Ishikawa (cell line): ENCODE results near the gene RASA3.

ENCODE experiments used
- CREB1 ChIP-seq: IDR thresholded peaks from 2 replicates; pipeline ENCODE4 v1.6.1; 2012; ENCODE audit warnings: low read depth
- EP300 ChIP-seq: IDR thresholded peaks from 2 replicates; pipeline ENCODE4 v1.6.1; 2012; ENCODE audit warnings: borderline replicate concordance
- MAX ChIP-seq: IDR thresholded peaks from 2 replicates; pipeline ENCODE4 v1.6.1; 2012
- RAD21 ChIP-seq: IDR thresholded peaks from 2 replicates; pipeline ENCODE4 v1.6.1; 2012; ENCODE audit warnings: low read depth
- REST ChIP-seq: IDR thresholded peaks from 2 replicates; pipeline ENCODE4 v1.6.1; 2012; ENCODE audit warnings: low read depth, mild to moderate bottlenecking
- TAF1 ChIP-seq: IDR thresholded peaks from 2 replicates; pipeline ENCODE4 v1.6.1; 2012; ENCODE audit warnings: low read depth, mild to moderate bottlenecking
- TCF12 ChIP-seq: IDR thresholded peaks from 2 replicates; pipeline ENCODE4 v1.6.1; 2012; ENCODE audit warnings: low read depth
- TEAD4 ChIP-seq: IDR thresholded peaks from 2 replicates; pipeline ENCODE4 v1.6.1; 2012
- YY1 ChIP-seq: IDR thresholded peaks from 2 replicates; pipeline ENCODE4 v1.6.1; 2012; ENCODE audit warnings: low read depth
- ZBTB7A ChIP-seq: IDR thresholded peaks from 2 replicates; pipeline ENCODE4 v1.6.1; 2012; ENCODE audit warnings: low read depth

- TF ChIP-seq EP300: no peak
- no peak for TF ChIP-seq MAX
- no peak for TF ChIP-seq RAD21
- no peak for TF ChIP-seq TAF1
- no peak for TF ChIP-seq REST
- no peak for TF ChIP-seq ZBTB7A
- no peak for TF ChIP-seq YY1
- no peak for TF ChIP-seq TEAD4
- no peak for TF ChIP-seq CREB1
- no peak for TF ChIP-seq TCF12
These were observed 21.2 kb upstream of the RASA3 start for GRCh38 chr13:114153485-114154080.
